ENCODE data around the gene OASL.

DNA sequence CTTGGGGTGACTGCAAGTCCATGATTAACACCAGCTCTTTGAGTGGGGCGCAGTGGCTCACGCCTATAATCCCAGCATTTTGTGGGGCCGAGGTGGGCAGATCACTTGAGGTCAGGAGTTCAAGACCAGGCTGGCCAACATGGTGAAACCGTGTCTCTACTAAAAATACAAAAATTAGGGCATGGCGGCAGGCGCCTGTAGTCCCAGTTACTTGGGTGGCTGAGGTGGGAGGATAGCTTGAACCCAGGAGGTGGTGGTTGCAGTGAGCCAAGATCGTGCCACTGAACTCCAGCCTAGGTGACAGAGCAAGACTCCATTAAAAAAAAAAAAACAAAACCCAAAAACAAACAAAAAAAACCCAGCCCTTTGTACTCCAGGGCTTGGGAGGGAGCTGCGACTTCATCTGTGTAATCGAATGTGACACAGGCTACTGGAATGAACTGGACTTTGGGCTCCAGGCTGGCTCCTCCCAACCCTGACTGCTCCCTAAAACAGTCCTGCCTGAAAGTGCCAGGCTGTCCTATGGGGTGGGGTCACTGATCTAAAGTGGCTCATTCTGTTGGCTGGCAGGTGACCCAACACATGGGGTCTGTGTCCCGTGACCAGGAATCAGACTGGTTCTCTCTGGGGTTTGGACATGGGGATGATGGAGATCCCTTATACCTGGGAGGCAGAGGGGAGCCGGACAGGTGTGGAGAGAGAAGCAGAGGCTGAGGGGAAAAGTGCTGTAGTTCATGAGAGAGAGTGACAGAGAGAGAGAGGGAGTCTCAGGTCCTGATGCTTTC, 13.4 kb downstream of the OASL start:
- TF ChIP-seq, protein P1, sequence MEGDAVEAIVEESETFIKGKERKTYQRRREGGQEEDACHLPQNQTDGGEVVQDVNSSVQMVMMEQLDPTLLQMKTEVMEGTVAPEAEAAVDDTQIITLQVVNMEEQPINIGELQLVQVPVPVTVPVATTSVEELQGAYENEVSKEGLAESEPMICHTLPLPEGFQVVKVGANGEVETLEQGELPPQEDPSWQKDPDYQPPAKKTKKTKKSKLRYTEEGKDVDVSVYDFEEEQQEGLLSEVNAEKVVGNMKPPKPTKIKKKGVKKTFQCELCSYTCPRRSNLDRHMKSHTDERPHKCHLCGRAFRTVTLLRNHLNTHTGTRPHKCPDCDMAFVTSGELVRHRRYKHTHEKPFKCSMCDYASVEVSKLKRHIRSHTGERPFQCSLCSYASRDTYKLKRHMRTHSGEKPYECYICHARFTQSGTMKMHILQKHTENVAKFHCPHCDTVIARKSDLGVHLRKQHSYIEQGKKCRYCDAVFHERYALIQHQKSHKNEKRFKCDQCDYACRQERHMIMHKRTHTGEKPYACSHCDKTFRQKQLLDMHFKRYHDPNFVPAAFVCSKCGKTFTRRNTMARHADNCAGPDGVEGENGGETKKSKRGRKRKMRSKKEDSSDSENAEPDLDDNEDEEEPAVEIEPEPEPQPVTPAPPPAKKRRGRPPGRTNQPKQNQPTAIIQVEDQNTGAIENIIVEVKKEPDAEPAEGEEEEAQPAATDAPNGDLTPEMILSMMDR (IDR thresholded peaks at IDR 0.05; ENCODE audit: poor library complexity, severe bottlenecking) = no peak
- TF ChIP-seq POLR2AphosphoS5 (IDR thresholded peaks at IDR 0.05) (no peak), EP300 (conservative IDR thresholded peaks at IDR 0.05; ENCODE audit: poor library complexity, severe bottlenecking) (no peak), TAF1 (IDR thresholded peaks at IDR 0.05; ENCODE audit: low read depth) (no peak), EZH2 (IDR thresholded peaks at IDR 0.05; ENCODE audit: borderline replicate concordance, insufficient read depth, low read length, poor library complexity, severe bottlenecking) (no peak), RAD21 (conservative IDR thresholded peaks at IDR 0.05) (no peak)
- TF ChIP-seq, protein P2, sequence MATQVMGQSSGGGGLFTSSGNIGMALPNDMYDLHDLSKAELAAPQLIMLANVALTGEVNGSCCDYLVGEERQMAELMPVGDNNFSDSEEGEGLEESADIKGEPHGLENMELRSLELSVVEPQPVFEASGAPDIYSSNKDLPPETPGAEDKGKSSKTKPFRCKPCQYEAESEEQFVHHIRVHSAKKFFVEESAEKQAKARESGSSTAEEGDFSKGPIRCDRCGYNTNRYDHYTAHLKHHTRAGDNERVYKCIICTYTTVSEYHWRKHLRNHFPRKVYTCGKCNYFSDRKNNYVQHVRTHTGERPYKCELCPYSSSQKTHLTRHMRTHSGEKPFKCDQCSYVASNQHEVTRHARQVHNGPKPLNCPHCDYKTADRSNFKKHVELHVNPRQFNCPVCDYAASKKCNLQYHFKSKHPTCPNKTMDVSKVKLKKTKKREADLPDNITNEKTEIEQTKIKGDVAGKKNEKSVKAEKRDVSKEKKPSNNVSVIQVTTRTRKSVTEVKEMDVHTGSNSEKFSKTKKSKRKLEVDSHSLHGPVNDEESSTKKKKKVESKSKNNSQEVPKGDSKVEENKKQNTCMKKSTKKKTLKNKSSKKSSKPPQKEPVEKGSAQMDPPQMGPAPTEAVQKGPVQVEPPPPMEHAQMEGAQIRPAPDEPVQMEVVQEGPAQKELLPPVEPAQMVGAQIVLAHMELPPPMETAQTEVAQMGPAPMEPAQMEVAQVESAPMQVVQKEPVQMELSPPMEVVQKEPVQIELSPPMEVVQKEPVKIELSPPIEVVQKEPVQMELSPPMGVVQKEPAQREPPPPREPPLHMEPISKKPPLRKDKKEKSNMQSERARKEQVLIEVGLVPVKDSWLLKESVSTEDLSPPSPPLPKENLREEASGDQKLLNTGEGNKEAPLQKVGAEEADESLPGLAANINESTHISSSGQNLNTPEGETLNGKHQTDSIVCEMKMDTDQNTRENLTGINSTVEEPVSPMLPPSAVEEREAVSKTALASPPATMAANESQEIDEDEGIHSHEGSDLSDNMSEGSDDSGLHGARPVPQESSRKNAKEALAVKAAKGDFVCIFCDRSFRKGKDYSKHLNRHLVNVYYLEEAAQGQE (IDR thresholded peaks at IDR 0.05; ENCODE audit: borderline replicate concordance) = no peak
